Measurements from ENCODE around the gene MRAP.
"Not testable (repeated sequence)": the region's sequence is repeated elsewhere in the genome, so short reads cannot be mapped to it uniquely, and the experiment has no call there.

The MRAP gene

GRCh38 chr21:32309906-32310460, 11.3 kb downstream of the MRAP start (continued):
- TF ChIP-seq ZBTB48 (tag by site-specific recombination; IDR thresholded peaks at IDR 0.05) (no peak), ZNF24 (tag by site-specific recombination; IDR thresholded peaks at IDR 0.05) (no peak), ZBTB1 (tag by site-specific recombination; IDR thresholded peaks at IDR 0.05) (no peak), ZNF670 (tag by site-specific recombination; IDR thresholded peaks at IDR 0.05; ENCODE audit: low read depth) (no peak), ZNF704 (tag by site-specific recombination; IDR thresholded peaks at IDR 0.05) (no peak)

- POLR2A ChIA-PET; H3K9me3 ChIP-seq (ENCODE audit: control insufficient read depth, insufficient read depth, low read depth, low read length); H3K4me1 ChIP-seq (ENCODE audit: control insufficient read depth, insufficient read depth, low read length); CTCF ChIA-PET; H3K27ac ChIP-seq (ENCODE audit: extremely low read depth, low read depth, low read length); H3K4me3 ChIP-seq (ENCODE audit: low read depth, low read length): not testable (repeated sequence)
- TF ChIP-seq EGR2 (tag by site-specific recombination; IDR thresholded peaks at IDR 0.05; ENCODE audit: low read depth), result peak; percentile 42; the same call in 1 of the 2 replicates
- H3K36me3 ChIP-seq (ENCODE audit: control insufficient read depth in 2 of 2, insufficient read depth in 1 of 2, low read length in 2 of 2), result peaks cover 8 to 54% of the 10 kb centered on the region in 2 experiments
Measured at GRCh38 chr21:32310976-32311375, 12.3 kb downstream of the MRAP start.

GRCh38 chr21:32311621-32312020, 13.0 kb downstream of the MRAP start:
- Histone ChIP-seq H3K4me1 (ENCODE audit: control insufficient read depth, insufficient read depth, low read length) (no peaks in the 10 kb centered on the region), H3K9me3 (ENCODE audit: control insufficient read depth, insufficient read depth, low read depth, low read length) (no peaks in the 10 kb centered on the region), H3K4me3 (ENCODE audit: low read depth, low read length) (no peak overlapping the region), H3K36me3 (ENCODE audit: control insufficient read depth in 2 of 2, insufficient read depth in 1 of 2, low read length in 2 of 2) (peaks cover 8 to 56% of the 10 kb centered on the region in 2 experiments), H3K27ac (ENCODE audit: extremely low read depth, low read depth, low read length) (no peak overlapping the region)
- TF ChIP-seq PATZ1 (tag by site-specific recombination; IDR thresholded peaks at IDR 0.05) (no peak), ZNF155 (tag by site-specific recombination; IDR thresholded peaks at IDR 0.05) (no peak), WT1 (tag by site-specific recombination; IDR thresholded peaks at IDR 0.05) (no peak), ZNF449 (tag by site-specific recombination; IDR thresholded peaks at IDR 0.05) (no peak), ZNF138 (tag by site-specific recombination; IDR thresholded peaks at IDR 0.05; ENCODE audit: borderline replicate concordance) (no peak), ZNF23 (tag by site-specific recombination; IDR thresholded peaks at IDR 0.05; ENCODE audit: borderline replicate concordance) (no peak), ZBTB6 (tag by site-specific recombination; IDR thresholded peaks at IDR 0.05) (no peak), ZNF10 (tag by site-specific recombination; IDR thresholded peaks at IDR 0.05) (no peak), ZNF248 (tag by site-specific recombination; IDR thresholded peaks at IDR 0.05) (no peak), ZSCAN16 (tag by site-specific recombination; IDR thresholded peaks at IDR 0.05) (no peak), ZNF148 (tag by site-specific recombination; IDR thresholded peaks at IDR 0.05; ENCODE audit: borderline replicate concordance) (no peak), KLF1 (tag by site-specific recombination; IDR thresholded peaks at IDR 0.05) (no peak), ZNF24 (tag by site-specific recombination; IDR thresholded peaks at IDR 0.05) (no peak)
- ChIA-PET POLR2A (no interaction called here), CTCF (no interaction called here)

Measured in HEK293 (cell line).